GM12878 (cell line): ENCODE measurements around the gene GANC. TPM values are rescaled to one million over a fixed set of nuclear protein-coding genes. Genes with fewer than 3 reads are reported as not detected.

Experiments used
- ATAC-seq: fragments of 200-7000 bp; cut with Tn5 transposase; 3 replicates; pipeline ENCODE4 v1.9.1; 2020; ENCODE audit warnings: mild to moderate bottlenecking, moderate library complexity
- BruUV-seq: library from RNA; stranded (reverse); fragments of 400-500 nt; replicated peaks from 2 replicates; lab custom pipeline; 2021; lab: Mats Ljungman, UMichigan
- CTCF ChIA-PET: fragments of 300-600 bp; sonication (Branson Sonifier 250); formaldehyde crosslinking; extraction: SDS; loops from one replicate; lab custom pipeline; 2021; ENCODE audit warnings: inconsistent platforms; lab: Yijun Ruan, JAX
- POLR2A ChIA-PET: fragments of 350-600 bp; formaldehyde crosslinking; extraction: SDS; loops from one replicate; lab custom pipeline; 2021; ENCODE audit warnings: inconsistent platforms; lab: Charles Lee
- RAD21 ChIA-PET: fragments of 300-600 bp; sonication (Branson Sonifier 250); formaldehyde crosslinking; loops from one replicate; lab custom pipeline; 2023; ENCODE audit warnings: antibody characterized with exemption; ENCODE audit not compliant: unreplicated experiment; lab: Charles Lee
- SMC1A ChIA-PET: fragments of 300-600 bp; sonication (Branson Sonifier 250); formaldehyde crosslinking; loops from one replicate; lab custom pipeline; 2023; ENCODE audit not compliant: unreplicated experiment, uncharacterized antibody; lab: Charles Lee
- DNase-seq: peaks from one replicate; pipeline ENCODE4 v3.0.0-alpha.2; 2011; ENCODE audit warnings: low read depth, low spot score
- FAIRE-seq: peaks from 3 replicates; lab custom pipeline; 2011; peaks lifted over from hg19 to GRCh38; lab: Jason Lieb, UNC
- H2AFZ ChIP-seq: 2 replicates; pipeline ENCODE4 v1.6.0; 2011; ENCODE audit warnings: low read depth, low read length, control low read depth; ENCODE audit not compliant: control insufficient read depth
- H3K27ac ChIP-seq: 2 replicates; pipeline ENCODE4 v1.5.1; 2011; ENCODE audit warnings: control low read depth; ENCODE audit not compliant: control insufficient read depth, insufficient read depth
- H3K27me3 ChIP-seq, 2 experiments: replicated peaks in 1 of 2; 2 replicates each; pipeline versions ENCODE4 v1.6.0 to v1.6.1; 2011; ENCODE audit warnings: low read length in 1 of 2; ENCODE audit not compliant: control insufficient read depth in 2 of 2, insufficient read depth in 2 of 2
- H3K36me3 ChIP-seq, 2 experiments: 2 replicates each; pipeline ENCODE4 v1.5.1; 2011; ENCODE audit warnings: low read length in 1 of 2; ENCODE audit not compliant: control insufficient read depth in 2 of 2, insufficient read depth in 2 of 2
- H3K4me1 ChIP-seq: 2 replicates; pipeline ENCODE4 v1.6.1; 2011; ENCODE audit warnings: mild to moderate bottlenecking, low read length, moderate library complexity, mixed read lengths; ENCODE audit not compliant: control insufficient read depth, insufficient read depth
- H3K4me2 ChIP-seq: 2 replicates; pipeline ENCODE4 v1.6.0; 2011; ENCODE audit warnings: control low read depth; ENCODE audit not compliant: control insufficient read depth, insufficient read depth
- H3K4me3 ChIP-seq: fragments of 200-600 bp; sonication (generic); 2 replicates; pipeline ENCODE4 v1.5.1; 2016
- H3K79me2 ChIP-seq: 2 replicates; pipeline ENCODE4 v1.6.0; 2011; ENCODE audit warnings: low read length; ENCODE audit not compliant: control insufficient read depth, insufficient read depth
- H3K9ac ChIP-seq: 2 replicates; pipeline ENCODE4 v1.8.0; 2011; ENCODE audit warnings: low read length, control low read depth, mixed read lengths; ENCODE audit not compliant: control insufficient read depth, insufficient read depth
- H3K9me3 ChIP-seq: replicated peaks from 3 replicates; pipeline ENCODE4 v1.5.1; 2011; ENCODE audit warnings: mild to moderate bottlenecking, low read length; ENCODE audit not compliant: control insufficient read depth, insufficient read depth
- H4K20me1 ChIP-seq: 2 replicates; pipeline ENCODE4 v1.6.0; 2011; ENCODE audit not compliant: control insufficient read depth, insufficient read depth
- BMI1 ChIP-seq: fragments of 450-650 bp; IDR thresholded peaks from 2 replicates; pipeline ENCODE4 v1.6.1; 2016; ENCODE audit warnings: mild to moderate bottlenecking, moderate library complexity, borderline replicate concordance
- BRCA1 ChIP-seq: IDR thresholded peaks from 2 replicates; pipeline ENCODE4 v1.6.1; 2011; ENCODE audit warnings: low read depth, low read length, improper control_type of control experiment
- CBFB ChIP-seq: IDR thresholded peaks from 2 replicates; pipeline ENCODE4 v1.6.1; 2016; ENCODE audit warnings: antibody characterized with exemption, low read depth
- FOS ChIP-seq: IDR thresholded peaks from 3 replicates; pipeline ENCODE4 v1.6.1; 2011; ENCODE audit warnings: borderline replicate concordance; ENCODE audit not compliant: insufficient read length; ENCODE audit errors: extremely low read depth
- HDGF ChIP-seq: fragments of 450-650 bp; IDR thresholded peaks from 2 replicates; pipeline ENCODE4 v1.6.1; 2016; ENCODE audit warnings: antibody characterized with exemption
- IKZF1 ChIP-seq: fragments of 450-650 bp; conservative IDR thresholded peaks from 2 replicates; pipeline ENCODE4 v1.6.1; 2017; ENCODE audit warnings: antibody characterized with exemption, mild to moderate bottlenecking
- KAT2A ChIP-seq: conservative IDR thresholded peaks from 2 replicates; pipeline ENCODE4 v1.6.1; 2011; ENCODE audit warnings: low read depth, low read length; ENCODE audit not compliant: control insufficient read depth
- KLF5 ChIP-seq: fragments of 450-650 bp; IDR thresholded peaks from 2 replicates; pipeline ENCODE4 v1.6.1; 2014; ENCODE audit warnings: mild to moderate bottlenecking; ENCODE audit not compliant: partially characterized antibody
- MEF2B ChIP-seq: fragments of 450-650 bp; IDR thresholded peaks from 2 replicates; pipeline ENCODE4 v1.6.1; 2018; ENCODE audit warnings: mild to moderate bottlenecking, moderate library complexity; ENCODE audit not compliant: partially characterized antibody, poor library complexity, severe bottlenecking
- NFYA ChIP-seq: IDR thresholded peaks from 2 replicates; pipeline ENCODE4 v1.6.1; 2011; ENCODE audit warnings: low read depth, mild to moderate bottlenecking, low read length, improper control_type of control experiment, borderline replicate concordance
- NKRF ChIP-seq: fragments of 450-650 bp; conservative IDR thresholded peaks from 2 replicates; pipeline ENCODE4 v1.6.1; 2017; ENCODE audit warnings: mild to moderate bottlenecking, moderate library complexity
- NR2F1 ChIP-seq: fragments of 450-650 bp; conservative IDR thresholded peaks from 2 replicates; pipeline ENCODE4 v1.6.1; 2017; ENCODE audit warnings: mild to moderate bottlenecking
- PAX8 ChIP-seq: fragments of 450-650 bp; IDR thresholded peaks from 2 replicates; pipeline ENCODE4 v1.6.1; 2017; ENCODE audit warnings: mild to moderate bottlenecking, moderate library complexity
- RAD21 ChIP-seq: IDR thresholded peaks from 2 replicates; pipeline ENCODE4 v1.6.1; 2011; ENCODE audit warnings: mild to moderate bottlenecking, low read depth, low read length, moderate library complexity; ENCODE audit not compliant: insufficient read depth
- RUNX3 ChIP-seq: IDR thresholded peaks from 2 replicates; pipeline ENCODE4 v1.6.1; 2012; ENCODE audit warnings: low read length, inconsistent platforms
- YBX1 ChIP-seq: fragments of 450-650 bp; IDR thresholded peaks from 2 replicates; pipeline ENCODE4 v1.6.1; 2016; ENCODE audit warnings: antibody characterized with exemption
- WGBS: methylation state at CpG from one replicate; pipeline ENCODE4 v1.1.6; 2016; ENCODE audit warnings: low lambda C conversion rate; ENCODE audit not compliant: insufficient replicate concordance, insufficient coverage; ENCODE audit errors: missing lambda C conversion rate; 5-methylcytosine and 5-hydroxymethylcytosine counted together
- in situ Hi-C: fragments of 300-500 bp; cut with MboI; formaldehyde crosslinking; loops from 9 replicates; pipeline ENCODE4 v1.14.3; 2018; ENCODE audit warnings: mixed read lengths
- intact Hi-C: fragments of 100-400 bp; cut with micrococcal nuclease; formaldehyde crosslinking; loops from one replicate; pipeline ENCODE4 v1.14.2; 2022; ENCODE audit not compliant: unreplicated experiment
- polyA plus RNA-seq, 11 experiments: library from polyadenylated mRNA; depleted of rRNA in 4 of 11; unstranded in 6 of 11; stranded (reverse) in 5 of 11; fragments of >200 nt; fragmentation: Nextera tagmentation in 4 of 11; fragmentation: Illumina TruSeq in 1 of 11; extraction: Ambion mirVana in 4 of 11; extraction: Trizol in 1 of 11; gene quantifications; 1 replicate in 1 of 11; 2 replicates in 10 of 11; pipeline versions ENCODE4 v1.2.1 to v1.2.3, GENCODE V29; 2011 to 2016; ENCODE audit warnings: inconsistent platforms in 2 of 11, missing spikeins in 2 of 11, low read depth in 1 of 11
- total RNA-seq, 4 experiments: library from RNA; depleted of rRNA in 3 of 4; stranded (reverse); fragments of >200 nt in 3 of 4; fragmentation: Illumina TruSeq in 1 of 4; extraction: Trizol in 1 of 4; gene quantifications; 2 replicates each; pipeline versions ENCODE4 v1.2.1 to v1.2.3, GENCODE V29; 2013 to 2021

The GANC gene
- total and polyA plus RNA-seq, 10 of the 15 experiments (the other 5 are each of a cell fraction or from before 2014, with no cell fraction given), result 11.3 to 35.3 (median 23.0) TPM

GRCh38 chr15:42364529-42364928, 91.5 kb downstream of the GANC start (continued):
- TF ChIP-seq NKRF (no peak), NFYA (no peak), MEF2B (no peak), RAD21 (no peak), BRCA1 (no peak), BMI1 (no peak), NR2F1 (no peak), HDGF (no peak), KLF5 (no peak)

- TF ChIP-seq YBX1 (no peak), CBFB (no peak), FOS (no peak), RUNX3 (no peak), KAT2A (no peak), IKZF1 (no peak), PAX8 (no peak)
- Histone ChIP-seq H3K79me2 (no peaks in the 10 kb centered on the region), H3K4me1 (no peaks in the 10 kb centered on the region), H3K4me2 (no peak overlapping the region), H3K9me3 (no peaks in the 10 kb centered on the region), H3K27me3 (no peaks in the 10 kb centered on the region), H3K27ac (no peak overlapping the region), H4K20me1 (no peaks in the 10 kb centered on the region), H3K4me3 (no peak overlapping the region), H3K36me3 (no peaks in the 10 kb centered on the region), H3K9ac (no peak overlapping the region), H2AFZ (no peak overlapping the region)
- no peak for DNase-seq
- no TSS peak for BruUV-seq
- 88% methylated on average over 5 of the region's 5 CpGs for WGBS
- intact Hi-C loops (no loop called here), in situ Hi-C loops (no loop called here)
- ChIA-PET CTCF (interaction anchor here (1.2 to 2.0 kb wide), 2 partner anchors 19 kb away, joined by 5 to 9 read pairs; no protein-coding TSS in a partner anchor), SMC1A (no interaction called here), RAD21 (interaction anchor here (0.7 kb wide), 2 partner anchors 100 to 281 kb away, joined by 3 to 4 read pairs; no protein-coding TSS in a partner anchor), POLR2A (no interaction called here)
- no peak for FAIRE-seq
- no peak for ATAC-seq
Measured at GRCh38 chr15:42365921-42366550, 93.0 kb downstream of the GANC start.
